Ishikawa (cell line): Measurements from ENCODE around the gene MACC1.

ENCODE experiments used
- EP300 ChIP-seq: IDR thresholded peaks from 2 replicates; pipeline ENCODE4 v1.6.1; 2012; ENCODE audit warnings: borderline replicate concordance
- RAD21 ChIP-seq: IDR thresholded peaks from 2 replicates; pipeline ENCODE4 v1.6.1; 2012; ENCODE audit warnings: low read depth
- REST ChIP-seq: IDR thresholded peaks from 2 replicates; pipeline ENCODE4 v1.6.1; 2012; ENCODE audit warnings: low read depth, mild to moderate bottlenecking
- TF ChIP-seq, protein P1 (sequence below): IDR thresholded peaks from 2 replicates; pipeline ENCODE4 v1.6.1; 2012

DNA sequence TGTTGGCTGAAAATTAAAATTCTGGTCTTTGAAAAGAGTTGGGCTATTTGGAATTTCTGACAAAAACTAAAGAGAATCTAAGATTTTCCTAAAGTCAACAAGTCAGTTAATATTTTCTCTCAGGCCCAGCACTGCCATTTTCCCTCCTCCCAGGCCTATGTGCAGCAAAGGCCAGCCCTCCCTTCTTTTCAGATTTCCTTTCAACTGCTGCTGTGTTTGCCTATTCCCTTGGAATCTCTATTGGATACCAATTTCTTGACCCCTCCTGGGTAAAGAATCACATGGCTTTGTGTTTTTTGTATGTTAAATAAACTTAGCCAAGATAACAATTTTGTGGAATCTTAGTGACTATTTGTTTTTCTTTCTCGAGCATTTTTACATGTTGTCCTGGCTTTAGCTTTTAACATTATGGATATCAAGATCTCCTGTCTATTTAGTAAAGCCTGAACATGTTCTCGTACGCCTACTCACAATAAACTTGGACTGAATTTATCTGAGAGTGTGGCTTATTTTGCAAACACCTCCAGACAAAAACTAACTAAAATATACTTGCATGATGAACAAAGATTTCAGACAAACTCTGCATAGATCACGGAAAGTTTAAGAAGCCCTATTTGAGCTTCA is 19.9 kb downstream of the MACC1 start:
- TF ChIP-seq RAD21 (no peak), EP300 (no peak), REST (no peak)
- TF ChIP-seq, protein P1, sequence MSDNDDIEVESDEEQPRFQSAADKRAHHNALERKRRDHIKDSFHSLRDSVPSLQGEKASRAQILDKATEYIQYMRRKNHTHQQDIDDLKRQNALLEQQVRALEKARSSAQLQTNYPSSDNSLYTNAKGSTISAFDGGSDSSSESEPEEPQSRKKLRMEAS: no peak
